Nephron (organoid): Measurements from ENCODE around the gene PRPF8.

ENCODE experiments used
- H3K27ac Mint-ChIP-seq, 3 experiments: 2 replicates each; pipeline ENCODE4 v1.8.0; 2020; ENCODE audit warnings: mixed read lengths in 3 of 3, mild to moderate bottlenecking in 2 of 3, moderate library complexity in 1 of 3
- H3K27me3 Mint-ChIP-seq: 2 replicates; pipeline ENCODE4 v1.8.0; 2021; ENCODE audit warnings: low read depth, mild to moderate bottlenecking, moderate library complexity, mixed read lengths
- H3K36me3 Mint-ChIP-seq: 2 replicates; pipeline ENCODE4 v1.8.0; 2020; ENCODE audit warnings: low read depth, mixed read lengths
- H3K4me1 Mint-ChIP-seq: 2 replicates; pipeline ENCODE4 v1.8.0; 2020; ENCODE audit warnings: mixed read lengths
- H3K4me3 Mint-ChIP-seq, 3 experiments: 2 replicates each; pipeline ENCODE4 v1.8.0; 2020; ENCODE audit warnings: mild to moderate bottlenecking in 3 of 3, mixed read lengths in 3 of 3, moderate library complexity in 2 of 3
- H3K9me3 Mint-ChIP-seq: 2 replicates; pipeline ENCODE4 v1.8.0; 2020; ENCODE audit warnings: mixed read lengths
- TF ChIP-seq, protein P1 (sequence below), 3 experiments: fragments of 200-600 bp; sonication (generic); IDR thresholded peaks; one replicate each; pipeline ENCODE4 v1.5.0; 2021; ENCODE audit warnings: antibody characterized with exemption in 3 of 3; ENCODE audit not compliant: unreplicated experiment in 3 of 3

The PRPF8 gene

DNA sequence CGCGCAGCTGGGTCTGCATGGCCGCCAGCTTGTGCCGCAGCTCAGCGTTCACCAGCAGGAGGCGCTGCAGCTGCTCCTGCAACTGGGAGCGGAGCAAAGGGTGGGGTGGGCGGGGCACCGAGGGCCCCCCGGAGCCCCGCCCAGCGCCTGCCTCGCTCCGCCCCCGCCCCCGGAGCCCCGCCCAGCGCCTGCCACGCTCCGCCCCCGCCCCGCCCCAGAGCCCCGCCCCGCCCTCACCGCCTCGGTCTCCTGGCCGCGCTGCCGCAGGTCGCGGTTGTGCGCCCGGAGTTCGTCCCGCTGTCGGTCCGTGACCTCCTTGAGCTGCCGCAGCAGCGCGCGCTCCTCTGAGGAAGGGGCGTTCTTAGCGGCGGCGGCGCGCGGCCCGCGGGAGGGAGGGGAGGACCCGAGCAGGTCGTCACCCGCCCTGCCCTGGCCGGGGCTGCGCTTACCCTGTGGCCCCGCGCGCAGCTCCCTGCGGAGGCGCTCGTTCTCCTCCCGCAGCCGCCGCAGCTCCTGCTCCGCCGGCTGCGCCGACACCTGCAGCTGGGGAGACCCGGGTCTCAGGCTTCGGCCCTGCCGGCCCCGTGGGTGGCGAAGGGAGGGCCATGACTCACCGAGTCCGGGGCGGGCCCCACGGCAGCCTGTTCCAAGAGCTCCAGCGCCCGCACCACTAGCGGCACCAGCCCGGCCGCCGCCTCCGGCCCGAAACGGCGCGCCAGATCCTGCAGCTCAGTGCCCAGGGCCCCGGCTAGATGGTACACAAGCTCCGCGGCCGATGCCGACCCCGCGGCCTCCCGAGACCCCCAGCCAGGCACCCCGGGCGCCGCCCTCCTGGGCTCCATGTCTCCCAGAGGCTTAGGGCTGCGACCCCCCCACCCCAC is 35.5 kb downstream of the PRPF8 start:
- TF ChIP-seq, protein P1, sequence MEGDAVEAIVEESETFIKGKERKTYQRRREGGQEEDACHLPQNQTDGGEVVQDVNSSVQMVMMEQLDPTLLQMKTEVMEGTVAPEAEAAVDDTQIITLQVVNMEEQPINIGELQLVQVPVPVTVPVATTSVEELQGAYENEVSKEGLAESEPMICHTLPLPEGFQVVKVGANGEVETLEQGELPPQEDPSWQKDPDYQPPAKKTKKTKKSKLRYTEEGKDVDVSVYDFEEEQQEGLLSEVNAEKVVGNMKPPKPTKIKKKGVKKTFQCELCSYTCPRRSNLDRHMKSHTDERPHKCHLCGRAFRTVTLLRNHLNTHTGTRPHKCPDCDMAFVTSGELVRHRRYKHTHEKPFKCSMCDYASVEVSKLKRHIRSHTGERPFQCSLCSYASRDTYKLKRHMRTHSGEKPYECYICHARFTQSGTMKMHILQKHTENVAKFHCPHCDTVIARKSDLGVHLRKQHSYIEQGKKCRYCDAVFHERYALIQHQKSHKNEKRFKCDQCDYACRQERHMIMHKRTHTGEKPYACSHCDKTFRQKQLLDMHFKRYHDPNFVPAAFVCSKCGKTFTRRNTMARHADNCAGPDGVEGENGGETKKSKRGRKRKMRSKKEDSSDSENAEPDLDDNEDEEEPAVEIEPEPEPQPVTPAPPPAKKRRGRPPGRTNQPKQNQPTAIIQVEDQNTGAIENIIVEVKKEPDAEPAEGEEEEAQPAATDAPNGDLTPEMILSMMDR (IDR thresholded peaks at IDR 0.05; ENCODE audit: unreplicated experiment in 3 of 3), result peak; percentile 88 to 90 (median 89)
- Mint-ChIP-seq H3K4me3 (peak overlapping the region; percentile 52 to 72 (median 66)), H3K27ac (no peak overlapping the region), H3K9me3 (no peaks in the 10 kb centered on the region), H3K4me1 (peaks cover 19% of the 10 kb centered on the region), H3K36me3 (peaks cover 37% of the 10 kb centered on the region), H3K27me3 (peaks cover 12% of the 10 kb centered on the region)

DNA sequence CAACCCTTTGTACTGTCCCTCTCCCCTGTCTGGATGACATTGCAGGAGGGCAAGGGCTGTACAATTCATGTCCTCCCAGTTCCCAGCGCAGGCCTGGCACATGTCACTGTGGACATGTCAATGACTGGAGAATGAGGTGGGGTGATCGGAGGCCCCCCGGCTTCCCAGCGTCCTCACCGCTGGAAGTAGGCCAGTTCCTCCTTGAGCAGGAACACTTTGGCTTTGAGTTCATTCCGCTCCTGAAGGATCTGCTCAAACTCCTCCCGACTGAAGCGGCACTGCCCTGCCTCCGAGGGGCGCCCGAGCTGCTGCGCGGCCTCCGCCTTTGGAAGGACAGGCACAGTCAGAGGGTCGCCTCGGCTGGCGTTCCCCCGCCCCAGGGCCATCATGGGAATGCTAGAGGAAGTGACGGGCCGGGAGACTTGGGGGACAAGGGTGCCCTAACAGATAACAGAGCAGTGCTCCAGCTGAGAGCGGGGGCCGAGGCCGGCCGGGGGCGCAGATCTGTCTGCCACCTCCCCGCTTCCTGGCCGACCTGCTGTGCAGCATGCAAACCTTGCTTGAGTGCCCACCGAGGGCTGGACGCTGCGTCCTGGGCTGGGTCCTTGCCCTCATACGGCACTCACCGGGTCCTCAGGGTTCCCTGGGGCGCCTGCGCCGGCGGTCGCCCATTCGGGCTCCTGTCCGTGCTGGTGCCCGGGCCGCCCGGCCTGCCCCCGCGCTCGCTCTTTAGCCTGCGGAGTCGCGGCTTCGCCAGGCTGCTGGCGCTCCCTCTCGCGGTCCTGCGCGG is 36.3 kb downstream of the PRPF8 start:
- Mint-ChIP-seq H3K4me1 (peaks cover 23% of the 10 kb centered on the region), H3K27me3 (peaks cover 16% of the 10 kb centered on the region)
- TF ChIP-seq, protein P1 (IDR thresholded peaks at IDR 0.05; ENCODE audit: unreplicated experiment in 3 of 3), result no peak

DNA sequence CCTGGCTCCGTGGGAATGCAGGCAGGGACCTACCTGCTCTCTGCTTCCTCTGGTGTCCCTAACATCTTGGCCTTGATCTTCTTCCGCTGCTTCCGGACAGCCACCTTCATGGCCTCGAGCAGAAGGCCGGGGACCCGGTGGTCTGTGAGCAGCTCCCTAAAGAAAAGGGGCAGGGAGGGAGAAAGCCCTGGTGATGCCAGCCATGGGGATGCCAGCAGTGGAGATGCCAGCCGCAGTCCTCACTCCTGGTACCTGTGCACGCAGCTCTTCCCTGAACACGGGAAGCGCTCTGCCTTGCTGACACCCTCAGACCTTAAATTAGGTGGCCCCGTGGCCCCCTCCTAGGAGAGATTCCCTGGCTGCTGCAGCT is 36.9 kb downstream of the PRPF8 start:
- Mint-ChIP-seq H3K27me3 (peaks cover 18% of the 10 kb centered on the region), H3K9me3 (no peaks in the 10 kb centered on the region), H3K27ac (peak overlapping the region in 1 of 3 experiments; percentile 37), H3K36me3 (peaks cover 23% of the 10 kb centered on the region), H3K4me1 (peaks cover 23% of the 10 kb centered on the region), H3K4me3 (peak overlapping the region in 2 of 3 experiments; percentile 75 to 78)
- TF ChIP-seq, protein P1 (IDR thresholded peaks at IDR 0.05; ENCODE audit: unreplicated experiment in 3 of 3), result no peak

More for the DNA sequence above, 36.3 kb downstream of the PRPF8 start:
- H3K36me3 Mint-ChIP-seq, result peaks cover 29% of the 10 kb centered on the region
- no peaks in the 10 kb centered on the region for H3K9me3 Mint-ChIP-seq
- H3K4me3 Mint-ChIP-seq, result peak overlapping the region; percentile 72 to 76 (median 75)
- no peak overlapping the region for H3K27ac Mint-ChIP-seq

DNA sequence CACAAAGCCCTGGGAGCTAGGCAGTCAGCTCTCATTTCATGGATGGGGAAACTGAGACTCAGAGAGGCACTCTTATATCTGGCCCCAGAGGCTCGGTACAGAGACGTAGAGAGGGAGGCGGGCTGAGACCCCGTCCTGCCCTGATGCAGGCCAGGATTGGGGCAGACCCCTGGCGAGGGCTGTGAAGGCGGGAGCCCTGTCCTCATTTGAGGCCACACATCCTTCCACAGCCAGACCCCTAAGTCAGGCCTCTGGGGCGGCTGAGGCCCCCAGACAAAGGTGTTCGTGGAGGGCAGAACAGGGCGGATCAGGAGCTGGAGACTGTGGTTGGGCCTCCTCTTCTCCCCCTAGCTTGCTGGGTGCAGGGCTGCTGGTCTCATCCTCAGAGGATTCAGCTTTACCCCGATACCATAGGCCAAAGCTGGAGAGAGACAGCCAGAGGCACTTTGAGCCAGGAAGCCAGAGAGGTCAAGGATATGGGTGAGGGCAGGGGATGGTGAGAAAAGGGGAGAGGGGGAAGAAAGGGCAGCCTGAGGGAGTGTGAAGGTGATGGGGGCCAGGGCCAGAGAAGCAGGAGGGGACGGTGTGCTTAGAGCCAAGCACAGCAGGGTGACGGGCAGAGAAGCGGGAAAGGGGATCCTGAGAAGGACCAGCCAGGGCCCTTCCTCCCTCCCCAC is 38.3 kb downstream of the PRPF8 start:
- no peaks in the 10 kb centered on the region for H3K9me3 Mint-ChIP-seq
- H3K27ac Mint-ChIP-seq, result peak overlapping the region; percentile 34 to 46 (median 44)
- TF ChIP-seq, protein P1 (IDR thresholded peaks at IDR 0.05; ENCODE audit: unreplicated experiment in 3 of 3), result no peak
- H3K4me3 Mint-ChIP-seq, result peak overlapping the region; percentile 54 to 69 (median 63)
- peaks cover 8% of the 10 kb centered on the region for H3K36me3 Mint-ChIP-seq
- H3K4me1 Mint-ChIP-seq, result peaks cover 23% of the 10 kb centered on the region
- peaks cover 26% of the 10 kb centered on the region for H3K27me3 Mint-ChIP-seq

DNA sequence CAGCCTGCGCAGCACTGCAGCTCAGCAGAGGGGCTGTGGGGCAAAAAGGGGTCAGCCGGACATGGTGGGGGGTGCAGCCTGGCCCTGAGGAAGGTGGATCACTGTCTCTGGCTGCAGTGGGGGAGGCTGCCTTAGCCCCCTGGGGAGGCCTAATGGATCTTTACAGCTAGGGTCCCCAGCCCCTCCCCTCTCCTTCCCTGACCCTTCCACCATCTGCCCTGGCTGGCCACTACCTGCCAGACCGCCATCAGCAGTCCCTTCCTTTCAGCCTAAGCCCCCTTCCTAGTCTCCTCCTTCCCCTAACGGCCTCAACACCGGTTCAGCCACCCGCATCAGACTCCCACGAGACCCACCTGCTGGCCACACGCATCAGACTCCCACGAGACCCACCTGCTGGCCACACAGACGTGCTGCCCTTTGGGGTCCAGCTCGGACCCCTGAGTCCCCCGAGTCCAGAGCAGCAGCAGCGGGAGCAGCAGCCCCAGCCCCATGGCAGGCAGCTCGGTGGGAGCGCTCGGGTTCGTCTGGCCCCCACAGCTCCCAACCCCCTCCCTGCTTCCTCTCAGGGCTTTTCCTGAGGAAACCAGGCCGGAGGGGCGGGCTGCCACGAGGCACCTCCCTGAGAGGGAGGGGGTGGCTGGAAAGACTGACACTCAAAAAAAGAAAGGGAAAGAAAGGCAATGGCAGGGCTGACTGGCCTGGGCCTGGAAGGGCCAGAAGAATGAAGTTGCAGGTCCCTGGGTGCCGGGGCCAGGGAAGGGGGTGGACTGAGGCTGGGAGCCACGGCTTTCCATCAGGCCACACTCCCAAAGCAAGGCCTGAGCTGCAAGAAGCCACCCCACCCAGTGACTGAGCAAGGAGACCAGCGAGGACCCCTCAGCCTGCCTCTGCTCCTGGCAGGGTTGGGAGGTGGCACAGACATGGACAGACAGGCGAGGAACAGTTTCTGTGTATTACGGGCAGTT is 39.2 kb downstream of the PRPF8 start, which contains the start of gene SCARF1:
Gene SCARF1 (minus strand): TSS at position 526 of the 965 bp plus-strand sequence. CDS start 35 bp downstream, at position 491.
- H3K9me3 Mint-ChIP-seq, result no peaks in the 10 kb centered on the region
- H3K27ac Mint-ChIP-seq, result peak within 1 kb of the TSS; percentile 34 to 46 (median 44)
- peaks cover 26% of the 10 kb centered on the region for H3K27me3 Mint-ChIP-seq
- TF ChIP-seq, protein P1 (IDR thresholded peaks at IDR 0.05; ENCODE audit: unreplicated experiment in 3 of 3), result no peak
- no peaks in the 10 kb centered on the region for H3K36me3 Mint-ChIP-seq
- peaks cover 23% of the 10 kb centered on the region for H3K4me1 Mint-ChIP-seq
- peak within 1 kb of the TSS; percentile 80 to 85 (median 84) for H3K4me3 Mint-ChIP-seq
